Bronchial epithelial cell (primary cell): ENCODE data around the gene FAM131C. TPM values are rescaled to one million over a fixed set of nuclear protein-coding genes. Genes with fewer than 3 reads are reported as not detected.
"Not testable (repeated sequence)": the region's sequence is repeated elsewhere in the genome, so short reads cannot be mapped to it uniquely, and the experiment has no call there.

Experiments
- DNase-seq: peaks from one replicate; pipeline ENCODE4 v3.0.0-alpha.2; 2010; ENCODE audit warnings: low read depth
- FAIRE-seq: peaks from 2 replicates; lab custom pipeline; 2011; peaks lifted over from hg19 to GRCh38; lab: Jason Lieb, UNC
- H3K27me3 ChIP-seq: 2 replicates; pipeline ENCODE4 v1.5.1; 2011; ENCODE audit warnings: low read length; ENCODE audit not compliant: control insufficient read depth, insufficient read depth
- H3K36me3 ChIP-seq: 2 replicates; pipeline ENCODE4 v1.5.1; 2011; ENCODE audit warnings: low read length; ENCODE audit not compliant: control insufficient read depth, insufficient read depth
- H3K4me3 ChIP-seq: 2 replicates; pipeline ENCODE4 v1.5.1; 2011; ENCODE audit warnings: mild to moderate bottlenecking, low read depth, low read length, control low read depth
- CTCF ChIP-seq: IDR thresholded peaks from 2 replicates; pipeline ENCODE4 v1.5.1; 2011; ENCODE audit warnings: mild to moderate bottlenecking, moderate library complexity, low read length, control low read depth, inconsistent platforms; ENCODE audit not compliant: insufficient read depth, severe bottlenecking
- total RNA-seq: library from RNA; depleted of rRNA; stranded (reverse); fragments of >200 nt; gene quantifications from 2 replicates; pipeline ENCODE4 v1.2.1, GENCODE V29; 2014

The FAM131C gene
- total RNA-seq, 1 donor from 2014 or later: 0.53 TPM

DNA sequence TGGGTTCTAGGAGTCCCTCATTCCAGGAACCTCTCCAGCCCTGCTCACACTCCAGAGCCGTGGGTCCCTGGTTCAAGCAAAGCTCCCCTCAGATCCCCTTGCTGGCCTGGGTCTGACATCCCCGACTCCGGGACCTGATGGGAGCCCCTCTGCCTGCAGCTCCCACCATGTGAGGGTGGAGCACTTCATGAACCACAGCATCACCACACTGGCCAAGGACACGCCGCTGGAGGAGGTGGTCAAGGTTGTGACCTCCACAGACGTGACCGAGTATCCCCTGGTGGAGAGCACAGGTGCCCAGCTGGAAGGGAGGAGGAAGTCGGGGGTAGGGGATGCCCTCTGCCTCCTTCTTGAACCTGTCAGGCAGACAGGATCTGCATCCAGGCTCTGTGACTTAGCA is 41.9 kb downstream of the FAM131C start:
- FAIRE-seq: peak; percentile 97
- no peak overlapping the region for H3K4me3 ChIP-seq
- H3K36me3 ChIP-seq: no peaks in the 10 kb centered on the region
- TF ChIP-seq CTCF: no peak
- H3K27me3 ChIP-seq: no peaks in the 10 kb centered on the region
- no peak for DNase-seq

DNA sequence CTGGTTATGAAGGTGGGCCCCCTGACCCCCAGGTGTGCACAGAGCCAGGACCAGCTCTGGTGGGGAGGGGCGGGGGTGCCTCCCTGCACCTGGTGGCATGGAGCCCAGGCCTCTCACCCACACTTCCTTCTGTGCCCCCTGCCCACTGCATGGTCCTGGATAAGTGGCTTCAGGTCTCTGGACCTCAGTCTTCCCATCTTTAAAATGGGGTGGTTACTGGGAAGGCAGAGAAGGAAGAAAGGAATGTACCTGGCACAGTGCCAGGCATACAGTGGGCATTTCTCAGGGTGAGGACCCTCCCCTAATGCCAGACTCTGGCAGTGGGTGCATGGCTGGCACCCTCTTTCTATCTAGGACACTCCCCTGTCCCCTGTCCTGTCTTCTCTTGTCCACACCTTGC is 44.2 kb downstream of the FAM131C start:
- FAIRE-seq (no peak), DNase-seq (no peak)
- TF ChIP-seq CTCF: no peak
- Histone ChIP-seq H3K4me3 (no peak overlapping the region), H3K27me3 (peaks cover 2% of the 10 kb centered on the region), H3K36me3 (no peaks in the 10 kb centered on the region)

DNA sequence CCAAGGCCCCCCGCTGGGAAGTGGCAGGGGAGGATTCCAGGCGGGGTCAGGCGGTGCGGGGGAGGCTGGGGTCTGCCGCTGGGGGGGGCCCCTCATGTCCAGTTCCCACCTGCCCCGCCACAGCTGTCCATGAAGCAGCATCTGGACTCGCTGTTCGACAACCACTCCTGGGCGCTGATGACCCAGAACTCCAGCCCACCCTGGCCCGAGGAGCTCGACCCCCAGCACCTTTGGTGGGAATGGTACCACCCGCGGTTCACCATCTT is 44.5 kb downstream of the FAM131C start:
- not testable (repeated sequence) for H3K36me3 ChIP-seq, FAIRE-seq, H3K4me3 ChIP-seq, H3K27me3 ChIP-seq, DNase-seq

GRCh38 chr1:16028237-16029002 is 45.0 kb downstream of the FAM131C start:
- Histone ChIP-seq H3K36me3 (no peaks in the 10 kb centered on the region), H3K4me3 (no peak overlapping the region), H3K27me3 (peaks cover 2% of the 10 kb centered on the region)
- no peak for FAIRE-seq
- TF ChIP-seq CTCF: no peak
- no peak for DNase-seq

DNA sequence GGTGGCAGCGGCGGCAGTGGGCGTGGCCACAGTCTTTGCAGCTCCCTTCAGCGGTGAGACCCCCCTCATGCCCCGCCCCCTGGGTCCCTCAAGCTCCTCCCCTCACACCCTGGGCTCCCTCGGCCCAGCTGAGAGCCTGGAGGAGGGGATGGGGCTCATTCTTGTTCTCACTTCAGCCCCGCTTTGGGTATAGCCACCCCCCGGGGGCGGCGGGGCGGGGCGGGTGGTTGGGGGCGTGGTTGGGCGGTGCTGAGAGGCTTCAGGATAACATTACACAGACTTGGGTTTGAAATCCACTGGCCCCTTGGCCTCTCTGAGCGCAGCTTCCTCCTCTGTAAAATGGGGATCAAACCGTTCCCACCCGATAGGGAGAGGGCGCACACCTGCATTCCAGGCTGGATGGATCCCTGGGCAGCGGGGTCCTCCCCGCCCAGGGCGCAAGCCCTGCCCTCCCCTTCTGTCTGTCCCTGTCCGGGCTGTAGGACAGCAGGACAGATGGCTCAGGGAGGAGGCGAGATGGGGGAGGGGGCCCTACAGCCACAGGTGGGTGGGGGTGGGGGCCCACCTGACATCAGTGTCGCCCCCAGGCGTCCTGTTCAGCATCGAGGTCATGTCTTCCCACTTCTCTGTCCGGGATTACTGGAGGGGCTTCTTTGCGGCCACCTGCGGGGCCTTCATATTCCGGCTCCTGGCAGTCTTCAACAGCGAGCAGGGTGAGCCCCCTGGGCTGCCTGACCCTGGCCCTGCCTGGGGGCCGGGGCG is 46.5 kb downstream of the FAM131C start:
- DNase-seq: no peak
- no peak for TF ChIP-seq CTCF
- no peak for FAIRE-seq
- H3K4me3 ChIP-seq: no peak overlapping the region
- peaks cover 2% of the 10 kb centered on the region for H3K27me3 ChIP-seq
- no peaks in the 10 kb centered on the region for H3K36me3 ChIP-seq

DNA sequence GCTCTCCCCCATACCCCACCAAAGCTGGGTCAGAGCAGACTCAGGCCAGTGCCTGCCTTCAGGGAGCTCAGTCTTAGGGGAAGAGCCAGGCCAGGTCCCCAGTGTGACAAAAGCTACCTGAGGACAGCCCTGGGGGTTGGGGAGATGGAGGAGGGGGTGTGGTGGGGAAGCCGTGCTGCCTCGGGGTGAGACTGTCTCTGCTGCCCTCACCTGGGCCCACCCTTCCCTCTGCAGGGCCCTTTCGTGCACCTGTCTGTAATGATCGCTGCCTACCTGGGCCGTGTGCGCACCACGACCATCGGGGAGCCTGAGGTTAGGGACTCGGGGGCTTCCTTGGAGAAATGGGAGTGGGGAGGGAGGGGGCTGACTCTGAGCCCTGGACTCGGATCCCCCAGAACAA is 47.1 kb downstream of the FAM131C start:
- H3K4me3 ChIP-seq, DNase-seq, FAIRE-seq, H3K36me3 ChIP-seq, H3K27me3 ChIP-seq: not testable (repeated sequence)
